ENCODE data around the gene LRRC40. TPM values are rescaled to one million over a fixed set of nuclear protein-coding genes. Genes with fewer than 3 reads are reported as not detected.

The LRRC40 gene
- total RNA-seq, 6 experiments from 2014 or later, result 10.6 to 16.5 (median 14.0) TPM

DNA sequence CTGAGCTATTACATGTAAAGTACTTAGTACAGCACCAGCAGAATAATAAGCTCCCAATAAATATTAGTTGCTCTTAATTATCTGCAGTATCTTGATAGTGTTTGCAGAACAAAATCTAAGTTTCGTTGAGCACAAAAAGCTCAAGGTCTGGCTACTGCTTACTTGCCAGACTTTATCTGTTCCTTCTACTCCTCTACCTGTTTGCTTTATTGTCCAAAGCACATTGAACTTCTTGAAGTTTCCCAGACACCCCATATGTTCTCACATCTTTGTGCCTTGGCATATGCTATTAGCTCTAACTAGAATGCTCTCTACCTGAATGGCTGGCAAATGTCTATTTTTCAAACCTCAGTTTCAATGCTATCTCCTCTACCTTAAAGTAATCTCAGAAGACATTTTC lies 54.9 kb downstream of the LRRC40 start:
- DNase-seq, result no peak

DNA sequence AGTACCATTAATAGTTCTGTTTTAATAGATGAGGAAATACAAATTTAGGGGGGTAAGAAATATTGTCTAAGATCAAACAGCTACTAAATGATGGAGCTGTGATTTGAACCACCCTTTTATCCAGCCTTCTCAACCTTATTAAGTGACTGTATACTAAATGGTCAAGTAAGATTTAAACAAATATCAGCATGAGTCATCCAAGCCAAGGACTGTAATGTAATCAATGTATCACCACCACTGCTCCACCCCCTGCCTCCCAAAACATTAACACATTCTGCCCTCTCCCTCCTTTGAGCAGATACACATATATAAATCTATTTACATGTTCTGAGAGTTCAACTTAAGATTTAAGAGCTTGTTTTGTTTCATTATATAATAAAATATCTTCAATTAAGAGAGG lies 58.9 kb downstream of the LRRC40 start:
- no peak overlapping the region for H3K4me3 Mint-ChIP-seq
- H3K27ac Mint-ChIP-seq, result peak overlapping the region; percentile 31
- H3K9me3 Mint-ChIP-seq, result no peaks in the 10 kb centered on the region
- TF ChIP-seq, protein P1, sequence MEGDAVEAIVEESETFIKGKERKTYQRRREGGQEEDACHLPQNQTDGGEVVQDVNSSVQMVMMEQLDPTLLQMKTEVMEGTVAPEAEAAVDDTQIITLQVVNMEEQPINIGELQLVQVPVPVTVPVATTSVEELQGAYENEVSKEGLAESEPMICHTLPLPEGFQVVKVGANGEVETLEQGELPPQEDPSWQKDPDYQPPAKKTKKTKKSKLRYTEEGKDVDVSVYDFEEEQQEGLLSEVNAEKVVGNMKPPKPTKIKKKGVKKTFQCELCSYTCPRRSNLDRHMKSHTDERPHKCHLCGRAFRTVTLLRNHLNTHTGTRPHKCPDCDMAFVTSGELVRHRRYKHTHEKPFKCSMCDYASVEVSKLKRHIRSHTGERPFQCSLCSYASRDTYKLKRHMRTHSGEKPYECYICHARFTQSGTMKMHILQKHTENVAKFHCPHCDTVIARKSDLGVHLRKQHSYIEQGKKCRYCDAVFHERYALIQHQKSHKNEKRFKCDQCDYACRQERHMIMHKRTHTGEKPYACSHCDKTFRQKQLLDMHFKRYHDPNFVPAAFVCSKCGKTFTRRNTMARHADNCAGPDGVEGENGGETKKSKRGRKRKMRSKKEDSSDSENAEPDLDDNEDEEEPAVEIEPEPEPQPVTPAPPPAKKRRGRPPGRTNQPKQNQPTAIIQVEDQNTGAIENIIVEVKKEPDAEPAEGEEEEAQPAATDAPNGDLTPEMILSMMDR (IDR thresholded peaks at IDR 0.05), result no peak
- peaks cover 29% of the 10 kb centered on the region for H3K4me1 Mint-ChIP-seq (ENCODE audit: low read depth)
- H3K27me3 Mint-ChIP-seq (ENCODE audit: insufficient read depth), result no peaks in the 10 kb centered on the region
- peak; percentile 28 for DNase-seq
- H3K36me3 Mint-ChIP-seq (ENCODE audit: low read depth), result no peaks in the 10 kb centered on the region

More for the DNA sequence above, 54.9 kb downstream of the LRRC40 start:
- TF ChIP-seq, protein P1 (IDR thresholded peaks at IDR 0.05), result no peak
- Mint-ChIP-seq H3K36me3 (ENCODE audit: low read depth) (no peaks in the 10 kb centered on the region), H3K4me1 (ENCODE audit: low read depth) (peaks cover 9% of the 10 kb centered on the region), H3K9me3 (no peaks in the 10 kb centered on the region), H3K4me3 (no peak overlapping the region), H3K27me3 (ENCODE audit: insufficient read depth) (no peaks in the 10 kb centered on the region), H3K27ac (no peak overlapping the region)

GRCh38 chr1:70143048-70143659 lies 62.2 kb downstream of the LRRC40 start:
- Mint-ChIP-seq H3K27me3 (ENCODE audit: insufficient read depth) (no peaks in the 10 kb centered on the region), H3K4me1 (ENCODE audit: low read depth) (peaks cover 45% of the 10 kb centered on the region), H3K9me3 (no peaks in the 10 kb centered on the region), H3K27ac (no peak overlapping the region), H3K36me3 (ENCODE audit: low read depth) (no peaks in the 10 kb centered on the region), H3K4me3 (no peak overlapping the region)
- DNase-seq, result peak; percentile 66
- TF ChIP-seq, protein P1 (IDR thresholded peaks at IDR 0.05), result peak; percentile 72; the same call in 1 of the 2 replicates

DNA sequence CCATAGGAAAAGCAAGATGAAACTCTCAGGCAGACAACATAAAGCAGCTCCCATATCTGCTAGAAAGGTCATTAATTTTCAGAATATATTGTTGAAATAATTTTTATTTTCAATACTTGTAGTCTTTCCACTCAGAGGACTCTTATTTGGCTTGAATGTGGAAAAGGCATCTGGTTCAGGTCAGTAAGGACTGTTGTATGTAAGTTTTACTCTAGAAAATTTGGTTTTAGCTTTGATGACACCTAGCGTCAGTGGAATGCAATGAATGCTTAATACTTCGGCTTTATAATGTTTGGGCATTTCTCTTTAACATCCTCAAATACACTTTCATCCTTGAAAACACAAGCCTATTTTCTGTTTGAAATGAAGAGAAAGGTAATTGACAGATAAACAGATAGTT lies 63.3 kb downstream of the LRRC40 start:
- Mint-ChIP-seq H3K27ac (no peak overlapping the region; the same call in 1 of the 2 replicates), H3K36me3 (ENCODE audit: low read depth) (no peaks in the 10 kb centered on the region), H3K4me1 (ENCODE audit: low read depth) (peaks cover 45% of the 10 kb centered on the region), H3K27me3 (ENCODE audit: insufficient read depth) (no peaks in the 10 kb centered on the region), H3K9me3 (no peaks in the 10 kb centered on the region), H3K4me3 (no peak overlapping the region)
- TF ChIP-seq, protein P1 (IDR thresholded peaks at IDR 0.05), result peak; percentile 65; the same call in 1 of the 2 replicates
- DNase-seq, result peak; percentile 34

DNA sequence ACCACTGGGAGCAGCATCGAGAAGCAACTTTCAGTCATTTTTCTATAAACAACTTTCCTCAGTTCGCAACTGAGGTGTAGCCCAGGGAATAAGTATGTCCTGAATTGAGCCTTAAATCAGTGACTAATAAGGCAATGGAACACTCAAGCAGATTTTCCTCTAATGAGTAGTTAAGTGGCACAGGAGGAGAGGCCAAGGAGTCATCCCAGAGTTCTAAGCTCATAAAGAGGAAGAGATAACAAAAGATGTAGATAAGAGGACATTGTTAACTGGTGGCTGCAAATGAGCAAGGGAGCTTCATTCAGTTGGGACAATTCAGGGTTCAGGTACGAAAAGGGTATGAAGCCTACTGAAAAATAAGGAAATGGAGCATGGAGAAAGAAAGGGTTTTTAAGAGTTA lies 64.5 kb downstream of the LRRC40 start:
- Mint-ChIP-seq H3K27ac (peak overlapping the region; percentile 32), H3K27me3 (ENCODE audit: insufficient read depth) (no peaks in the 10 kb centered on the region), H3K9me3 (no peaks in the 10 kb centered on the region), H3K4me1 (ENCODE audit: low read depth) (peaks cover 35% of the 10 kb centered on the region), H3K36me3 (ENCODE audit: low read depth) (no peaks in the 10 kb centered on the region), H3K4me3 (no peak overlapping the region)
- DNase-seq, result peak; percentile 25
- TF ChIP-seq, protein P1 (IDR thresholded peaks at IDR 0.05), result no peak
